ENCODE measurements around the gene LKAAEAR1.

LKAAEAR1 gene

DNA sequence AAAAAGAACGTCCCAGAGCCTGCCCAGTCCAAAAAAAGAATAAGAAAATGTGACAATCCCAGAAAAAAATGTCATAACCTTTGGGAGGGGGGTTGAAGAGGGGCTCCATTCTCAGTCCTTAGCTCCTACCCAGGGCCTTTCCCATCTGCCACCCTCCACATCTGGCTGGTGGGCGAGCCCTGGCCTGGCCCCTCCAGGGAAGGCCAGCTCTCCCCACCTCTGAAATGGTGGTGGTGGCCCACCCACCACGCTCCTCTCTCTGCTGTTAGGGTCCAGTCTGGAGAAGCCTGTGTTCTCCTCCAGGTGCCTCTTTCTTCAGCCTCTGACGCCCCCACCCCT is 5.3 kb downstream of the LKAAEAR1 start:
- no peak for ATAC-seq
- TF ChIP-seq, protein P1, sequence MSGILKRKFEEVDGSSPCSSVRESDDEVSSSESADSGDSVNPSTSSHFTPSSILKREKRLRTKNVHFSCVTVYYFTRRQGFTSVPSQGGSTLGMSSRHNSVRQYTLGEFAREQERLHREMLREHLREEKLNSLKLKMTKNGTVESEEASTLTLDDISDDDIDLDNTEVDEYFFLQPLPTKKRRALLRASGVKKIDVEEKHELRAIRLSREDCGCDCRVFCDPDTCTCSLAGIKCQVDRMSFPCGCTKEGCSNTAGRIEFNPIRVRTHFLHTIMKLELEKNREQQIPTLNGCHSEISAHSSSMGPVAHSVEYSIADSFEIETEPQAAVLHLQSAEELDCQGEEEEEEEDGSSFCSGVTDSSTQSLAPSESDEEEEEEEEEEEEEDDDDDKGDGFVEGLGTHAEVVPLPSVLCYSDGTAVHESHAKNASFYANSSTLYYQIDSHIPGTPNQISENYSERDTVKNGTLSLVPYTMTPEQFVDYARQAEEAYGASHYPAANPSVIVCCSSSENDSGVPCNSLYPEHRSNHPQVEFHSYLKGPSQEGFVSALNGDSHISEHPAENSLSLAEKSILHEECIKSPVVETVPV (CRISPR knock-in tag; IDR thresholded peaks at IDR 0.05) = no peak
- TF ChIP-seq ESRRG (CRISPR knock-in tag; IDR thresholded peaks at IDR 0.05) (no peak), ZFP3 (CRISPR knock-in tag; IDR thresholded peaks at IDR 0.05) (no peak), OSR1 (CRISPR knock-in tag; IDR thresholded peaks at IDR 0.05) (no peak)
- TF ChIP-seq, protein P2, sequence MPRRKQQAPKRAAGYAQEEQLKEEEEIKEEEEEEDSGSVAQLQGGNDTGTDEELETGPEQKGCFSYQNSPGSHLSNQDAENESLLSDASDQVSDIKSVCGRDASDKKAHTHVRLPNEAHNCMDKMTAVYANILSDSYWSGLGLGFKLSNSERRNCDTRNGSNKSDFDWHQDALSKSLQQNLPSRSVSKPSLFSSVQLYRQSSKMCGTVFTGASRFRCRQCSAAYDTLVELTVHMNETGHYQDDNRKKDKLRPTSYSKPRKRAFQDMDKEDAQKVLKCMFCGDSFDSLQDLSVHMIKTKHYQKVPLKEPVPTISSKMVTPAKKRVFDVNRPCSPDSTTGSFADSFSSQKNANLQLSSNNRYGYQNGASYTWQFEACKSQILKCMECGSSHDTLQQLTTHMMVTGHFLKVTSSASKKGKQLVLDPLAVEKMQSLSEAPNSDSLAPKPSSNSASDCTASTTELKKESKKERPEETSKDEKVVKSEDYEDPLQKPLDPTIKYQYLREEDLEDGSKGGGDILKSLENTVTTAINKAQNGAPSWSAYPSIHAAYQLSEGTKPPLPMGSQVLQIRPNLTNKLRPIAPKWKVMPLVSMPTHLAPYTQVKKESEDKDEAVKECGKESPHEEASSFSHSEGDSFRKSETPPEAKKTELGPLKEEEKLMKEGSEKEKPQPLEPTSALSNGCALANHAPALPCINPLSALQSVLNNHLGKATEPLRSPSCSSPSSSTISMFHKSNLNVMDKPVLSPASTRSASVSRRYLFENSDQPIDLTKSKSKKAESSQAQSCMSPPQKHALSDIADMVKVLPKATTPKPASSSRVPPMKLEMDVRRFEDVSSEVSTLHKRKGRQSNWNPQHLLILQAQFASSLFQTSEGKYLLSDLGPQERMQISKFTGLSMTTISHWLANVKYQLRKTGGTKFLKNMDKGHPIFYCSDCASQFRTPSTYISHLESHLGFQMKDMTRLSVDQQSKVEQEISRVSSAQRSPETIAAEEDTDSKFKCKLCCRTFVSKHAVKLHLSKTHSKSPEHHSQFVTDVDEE (CRISPR knock-in tag; IDR thresholded peaks at IDR 0.05) = no peak
- TF ChIP-seq, protein P3, sequence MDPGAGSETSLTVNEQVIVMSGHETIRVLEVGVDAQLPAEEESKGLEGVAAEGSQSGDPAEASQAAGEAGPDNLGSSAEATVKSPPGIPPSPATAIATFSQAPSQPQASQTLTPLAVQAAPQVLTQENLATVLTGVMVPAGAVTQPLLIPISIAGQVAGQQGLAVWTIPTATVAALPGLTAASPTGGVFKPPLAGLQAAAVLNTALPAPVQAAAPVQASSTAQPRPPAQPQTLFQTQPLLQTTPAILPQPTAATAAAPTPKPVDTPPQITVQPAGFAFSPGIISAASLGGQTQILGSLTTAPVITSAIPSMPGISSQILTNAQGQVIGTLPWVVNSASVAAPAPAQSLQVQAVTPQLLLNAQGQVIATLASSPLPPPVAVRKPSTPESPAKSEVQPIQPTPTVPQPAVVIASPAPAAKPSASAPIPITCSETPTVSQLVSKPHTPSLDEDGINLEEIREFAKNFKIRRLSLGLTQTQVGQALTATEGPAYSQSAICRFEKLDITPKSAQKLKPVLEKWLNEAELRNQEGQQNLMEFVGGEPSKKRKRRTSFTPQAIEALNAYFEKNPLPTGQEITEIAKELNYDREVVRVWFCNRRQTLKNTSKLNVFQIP (CRISPR knock-in tag; IDR thresholded peaks at IDR 0.05; ENCODE audit: borderline replicate concordance, low read depth) = no peak
- TF ChIP-seq, protein P4, sequence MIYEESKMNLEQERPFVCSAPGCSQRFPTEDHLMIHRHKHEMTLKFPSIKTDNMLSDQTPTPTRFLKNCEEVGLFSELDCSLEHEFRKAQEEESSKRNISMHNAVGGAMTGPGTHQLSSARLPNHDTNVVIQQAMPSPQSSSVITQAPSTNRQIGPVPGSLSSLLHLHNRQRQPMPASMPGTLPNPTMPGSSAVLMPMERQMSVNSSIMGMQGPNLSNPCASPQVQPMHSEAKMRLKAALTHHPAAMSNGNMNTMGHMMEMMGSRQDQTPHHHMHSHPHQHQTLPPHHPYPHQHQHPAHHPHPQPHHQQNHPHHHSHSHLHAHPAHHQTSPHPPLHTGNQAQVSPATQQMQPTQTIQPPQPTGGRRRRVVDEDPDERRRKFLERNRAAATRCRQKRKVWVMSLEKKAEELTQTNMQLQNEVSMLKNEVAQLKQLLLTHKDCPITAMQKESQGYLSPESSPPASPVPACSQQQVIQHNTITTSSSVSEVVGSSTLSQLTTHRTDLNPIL (CRISPR knock-in tag; IDR thresholded peaks at IDR 0.05; ENCODE audit: low read depth) = no peak

DNA sequence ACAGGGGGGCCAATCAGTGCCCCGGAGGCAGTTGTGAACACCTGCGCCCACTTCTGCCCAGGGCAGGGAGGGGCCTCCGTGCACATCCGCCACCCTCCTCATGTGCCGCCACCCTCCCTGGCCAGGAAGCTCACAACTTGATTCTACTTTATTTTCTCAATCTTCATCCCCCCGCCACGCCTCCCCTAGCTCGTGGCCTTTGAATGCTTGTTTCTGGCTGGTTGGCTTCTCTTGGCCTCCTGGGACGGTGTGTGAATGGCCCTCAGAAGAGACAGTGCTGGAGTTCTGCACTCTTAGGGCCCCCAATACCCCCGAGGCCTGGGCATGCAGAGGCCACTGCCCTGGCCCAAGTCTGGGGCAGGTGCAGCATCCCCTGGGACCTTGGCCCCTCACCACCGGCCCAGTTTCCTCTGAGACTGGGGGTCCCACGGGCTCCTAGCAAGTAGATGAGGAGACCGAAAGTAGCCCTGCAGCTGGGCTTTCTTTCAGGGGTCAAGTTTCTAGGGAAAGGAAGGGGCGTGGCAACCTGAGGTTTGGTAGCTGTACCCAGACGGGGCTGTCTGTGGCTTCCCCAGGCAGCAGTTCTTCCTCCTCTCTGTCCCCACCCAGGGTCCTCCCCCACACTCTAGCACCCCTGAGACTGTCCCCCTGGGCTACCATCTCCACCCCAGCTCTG is 6.2 kb downstream of the LKAAEAR1 start:
- TF ChIP-seq ZC3H10 (CRISPR knock-in tag; IDR thresholded peaks at IDR 0.05) = no peak
- TF ChIP-seq, protein P5, sequence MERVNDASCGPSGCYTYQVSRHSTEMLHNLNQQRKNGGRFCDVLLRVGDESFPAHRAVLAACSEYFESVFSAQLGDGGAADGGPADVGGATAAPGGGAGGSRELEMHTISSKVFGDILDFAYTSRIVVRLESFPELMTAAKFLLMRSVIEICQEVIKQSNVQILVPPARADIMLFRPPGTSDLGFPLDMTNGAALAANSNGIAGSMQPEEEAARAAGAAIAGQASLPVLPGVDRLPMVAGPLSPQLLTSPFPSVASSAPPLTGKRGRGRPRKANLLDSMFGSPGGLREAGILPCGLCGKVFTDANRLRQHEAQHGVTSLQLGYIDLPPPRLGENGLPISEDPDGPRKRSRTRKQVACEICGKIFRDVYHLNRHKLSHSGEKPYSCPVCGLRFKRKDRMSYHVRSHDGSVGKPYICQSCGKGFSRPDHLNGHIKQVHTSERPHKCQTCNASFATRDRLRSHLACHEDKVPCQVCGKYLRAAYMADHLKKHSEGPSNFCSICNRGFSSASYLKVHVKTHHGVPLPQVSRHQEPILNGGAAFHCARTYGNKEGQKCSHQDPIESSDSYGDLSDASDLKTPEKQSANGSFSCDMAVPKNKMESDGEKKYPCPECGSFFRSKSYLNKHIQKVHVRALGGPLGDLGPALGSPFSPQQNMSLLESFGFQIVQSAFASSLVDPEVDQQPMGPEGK (CRISPR knock-in tag; IDR thresholded peaks at IDR 0.05; ENCODE audit: borderline replicate concordance) = no peak
- no peak for TF ChIP-seq CSDC2 (CRISPR knock-in tag; IDR thresholded peaks at IDR 0.05)
- ATAC-seq = no peak

DNA sequence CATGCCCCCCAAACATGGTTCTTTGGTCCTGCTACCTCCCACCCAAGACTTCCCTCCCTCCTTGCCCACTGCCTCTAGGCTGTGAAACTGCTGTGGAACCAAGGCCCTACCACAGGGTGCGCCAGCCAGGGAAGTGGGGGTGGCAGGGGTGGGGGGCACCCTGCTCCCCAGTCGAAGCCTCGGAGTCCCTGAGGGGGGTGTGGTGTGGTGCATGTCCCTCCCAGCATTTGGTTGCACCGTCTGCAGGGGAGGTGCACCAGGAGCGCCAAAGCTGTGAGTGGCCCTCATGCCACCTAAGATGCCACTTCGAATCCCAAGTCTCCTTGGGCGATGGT is 6.7 kb downstream of the LKAAEAR1 start:
- ATAC-seq = no peak
- TF ChIP-seq ESRRG (CRISPR knock-in tag; IDR thresholded peaks at IDR 0.05) = no peak
- TF ChIP-seq ZC3H10 (CRISPR knock-in tag; IDR thresholded peaks at IDR 0.05) = no peak
- no peak for TF ChIP-seq TOX (CRISPR knock-in tag; IDR thresholded peaks at IDR 0.05; ENCODE audit: borderline replicate concordance)
- TF ChIP-seq ZNF8 (CRISPR knock-in tag; IDR thresholded peaks at IDR 0.05) = no peak
- TF ChIP-seq, protein P4 (CRISPR knock-in tag; IDR thresholded peaks at IDR 0.05; ENCODE audit: low read depth) = no peak
- TF ChIP-seq, protein P2 (CRISPR knock-in tag; IDR thresholded peaks at IDR 0.05) = no peak
- no peak for TF ChIP-seq ARNTL (CRISPR knock-in tag; IDR thresholded peaks at IDR 0.05; ENCODE audit: borderline replicate concordance, low read depth)
- no peak for TF ChIP-seq SNAI2 (CRISPR knock-in tag; IDR thresholded peaks at IDR 0.05)
- TF ChIP-seq, protein P5 (CRISPR knock-in tag; IDR thresholded peaks at IDR 0.05; ENCODE audit: borderline replicate concordance) = no peak
- no peak for TF ChIP-seq ZFP3 (CRISPR knock-in tag; IDR thresholded peaks at IDR 0.05)
- no peak for TF ChIP-seq ZNF565 (CRISPR knock-in tag; conservative IDR thresholded peaks at IDR 0.05; ENCODE audit: low read depth)
- TF ChIP-seq ISL1 (CRISPR knock-in tag; IDR thresholded peaks at IDR 0.05) = no peak
- TF ChIP-seq TCF4 (CRISPR knock-in tag; IDR thresholded peaks at IDR 0.05; ENCODE audit: borderline replicate concordance) = no peak
- no peak for TF ChIP-seq CSDC2 (CRISPR knock-in tag; IDR thresholded peaks at IDR 0.05)

Measured in SK-N-SH treated with all-trans-retinoic acid at 6 μM for 48 hours (cell line).